GM12878 (cell line): ENCODE measurements around the gene WDFY1. TPM values are rescaled to one million over a fixed set of nuclear protein-coding genes. Genes with fewer than 3 reads are reported as not detected.

ENCODE experiments used
- ATAC-seq: fragments of 200-7000 bp; cut with Tn5 transposase; 3 replicates; pipeline ENCODE4 v1.9.1; 2020; ENCODE audit warnings: mild to moderate bottlenecking, moderate library complexity
- BruUV-seq: library from RNA; stranded (reverse); fragments of 400-500 nt; replicated peaks from 2 replicates; lab custom pipeline; 2021; lab: Mats Ljungman, UMichigan
- CTCF ChIA-PET: fragments of 300-600 bp; sonication (Branson Sonifier 250); formaldehyde crosslinking; extraction: SDS; loops from one replicate; lab custom pipeline; 2021; ENCODE audit warnings: inconsistent platforms; lab: Yijun Ruan, JAX
- POLR2A ChIA-PET: fragments of 350-600 bp; formaldehyde crosslinking; extraction: SDS; loops from one replicate; lab custom pipeline; 2021; ENCODE audit warnings: inconsistent platforms; lab: Charles Lee
- RAD21 ChIA-PET: fragments of 300-600 bp; sonication (Branson Sonifier 250); formaldehyde crosslinking; loops from one replicate; lab custom pipeline; 2023; ENCODE audit warnings: antibody characterized with exemption; ENCODE audit not compliant: unreplicated experiment; lab: Charles Lee
- SMC1A ChIA-PET: fragments of 300-600 bp; sonication (Branson Sonifier 250); formaldehyde crosslinking; loops from one replicate; lab custom pipeline; 2023; ENCODE audit not compliant: unreplicated experiment, uncharacterized antibody; lab: Charles Lee
- DNase-seq: peaks from one replicate; pipeline ENCODE4 v3.0.0-alpha.2; 2011; ENCODE audit warnings: low read depth, low spot score
- FAIRE-seq: peaks from 3 replicates; lab custom pipeline; 2011; peaks lifted over from hg19 to GRCh38; lab: Jason Lieb, UNC
- H2AFZ ChIP-seq: 2 replicates; pipeline ENCODE4 v1.6.0; 2011; ENCODE audit warnings: low read depth, low read length, control low read depth; ENCODE audit not compliant: control insufficient read depth
- H3K27ac ChIP-seq: 2 replicates; pipeline ENCODE4 v1.5.1; 2011; ENCODE audit warnings: control low read depth; ENCODE audit not compliant: control insufficient read depth, insufficient read depth
- H3K27me3 ChIP-seq, 2 experiments: replicated peaks in 1 of 2; 2 replicates each; pipeline versions ENCODE4 v1.6.0 to v1.6.1; 2011; ENCODE audit warnings: low read length in 1 of 2; ENCODE audit not compliant: control insufficient read depth in 2 of 2, insufficient read depth in 2 of 2
- H3K36me3 ChIP-seq, 2 experiments: 2 replicates each; pipeline ENCODE4 v1.5.1; 2011; ENCODE audit warnings: low read length in 1 of 2; ENCODE audit not compliant: control insufficient read depth in 2 of 2, insufficient read depth in 2 of 2
- H3K4me1 ChIP-seq: 2 replicates; pipeline ENCODE4 v1.6.1; 2011; ENCODE audit warnings: mild to moderate bottlenecking, low read length, moderate library complexity, mixed read lengths; ENCODE audit not compliant: control insufficient read depth, insufficient read depth
- H3K4me2 ChIP-seq: 2 replicates; pipeline ENCODE4 v1.6.0; 2011; ENCODE audit warnings: control low read depth; ENCODE audit not compliant: control insufficient read depth, insufficient read depth
- H3K4me3 ChIP-seq: fragments of 200-600 bp; sonication (generic); 2 replicates; pipeline ENCODE4 v1.5.1; 2016
- H3K79me2 ChIP-seq: 2 replicates; pipeline ENCODE4 v1.6.0; 2011; ENCODE audit warnings: low read length; ENCODE audit not compliant: control insufficient read depth, insufficient read depth
- H3K9ac ChIP-seq: 2 replicates; pipeline ENCODE4 v1.8.0; 2011; ENCODE audit warnings: low read length, control low read depth, mixed read lengths; ENCODE audit not compliant: control insufficient read depth, insufficient read depth
- H3K9me3 ChIP-seq: replicated peaks from 3 replicates; pipeline ENCODE4 v1.5.1; 2011; ENCODE audit warnings: mild to moderate bottlenecking, low read length; ENCODE audit not compliant: control insufficient read depth, insufficient read depth
- H4K20me1 ChIP-seq: 2 replicates; pipeline ENCODE4 v1.6.0; 2011; ENCODE audit not compliant: control insufficient read depth, insufficient read depth
- BMI1 ChIP-seq: fragments of 450-650 bp; IDR thresholded peaks from 2 replicates; pipeline ENCODE4 v1.6.1; 2016; ENCODE audit warnings: mild to moderate bottlenecking, moderate library complexity, borderline replicate concordance
- CBFB ChIP-seq: IDR thresholded peaks from 2 replicates; pipeline ENCODE4 v1.6.1; 2016; ENCODE audit warnings: antibody characterized with exemption, low read depth
- E2F8 ChIP-seq: fragments of 450-650 bp; IDR thresholded peaks from 2 replicates; pipeline ENCODE4 v1.6.1; 2018; ENCODE audit warnings: mild to moderate bottlenecking, low read depth, moderate library complexity; ENCODE audit not compliant: partially characterized antibody
- ESRRA ChIP-seq: IDR thresholded peaks from 2 replicates; pipeline ENCODE4 v1.6.1; 2012; ENCODE audit warnings: mild to moderate bottlenecking, low read length, improper control_type of control experiment
- JUND ChIP-seq: IDR thresholded peaks from 2 replicates; pipeline ENCODE4 v1.6.1; 2012; ENCODE audit warnings: low read depth, mild to moderate bottlenecking, low read length, improper control_type of control experiment, moderate library complexity
- MTA2 ChIP-seq: fragments of 450-650 bp; IDR thresholded peaks from 2 replicates; pipeline ENCODE4 v1.6.1; 2016; ENCODE audit warnings: low read depth, mild to moderate bottlenecking, moderate library complexity
- MXI1 ChIP-seq: fragments of 150-350 bp; IDR thresholded peaks from 2 replicates; pipeline ENCODE4 v1.6.1; 2011; ENCODE audit warnings: low read depth, mild to moderate bottlenecking, inconsistent platforms, low read length, improper control_type of control experiment
- NFXL1 ChIP-seq: fragments of 450-650 bp; IDR thresholded peaks from 2 replicates; pipeline ENCODE4 v1.6.1; 2017; ENCODE audit warnings: antibody characterized with exemption, mild to moderate bottlenecking, borderline replicate concordance
- NR2C1 ChIP-seq: fragments of 450-650 bp; IDR thresholded peaks from 2 replicates; pipeline ENCODE4 v1.6.1; 2017; ENCODE audit warnings: antibody characterized with exemption, mild to moderate bottlenecking, moderate library complexity
- NRF1 ChIP-seq: conservative IDR thresholded peaks from 2 replicates; pipeline ENCODE4 v1.6.1; 2011; ENCODE audit warnings: mild to moderate bottlenecking, low read depth, low read length, improper control_type of control experiment
- SIN3A ChIP-seq: IDR thresholded peaks from 2 replicates; pipeline ENCODE4 v1.6.1; 2012; ENCODE audit warnings: low read depth, low read length, improper control_type of control experiment
- SIX5 ChIP-seq: IDR thresholded peaks from 2 replicates; pipeline ENCODE4 v1.6.1; 2011; ENCODE audit warnings: mild to moderate bottlenecking, low read depth, low read length, moderate library complexity; ENCODE audit not compliant: severe bottlenecking
- SUPT20H ChIP-seq: IDR thresholded peaks from 2 replicates; pipeline ENCODE4 v1.6.1; 2011; ENCODE audit warnings: low read depth, mild to moderate bottlenecking, low read length, moderate library complexity, borderline replicate concordance; ENCODE audit not compliant: control insufficient read depth
- ZNF622 ChIP-seq: fragments of 450-650 bp; IDR thresholded peaks from 2 replicates; pipeline ENCODE4 v1.6.1; 2017; ENCODE audit warnings: mild to moderate bottlenecking, inconsistent platforms
- in situ Hi-C: fragments of 300-500 bp; cut with MboI; formaldehyde crosslinking; loops from 9 replicates; pipeline ENCODE4 v1.14.3; 2018; ENCODE audit warnings: mixed read lengths
- intact Hi-C: fragments of 100-400 bp; cut with micrococcal nuclease; formaldehyde crosslinking; loops from one replicate; pipeline ENCODE4 v1.14.2; 2022; ENCODE audit not compliant: unreplicated experiment
- polyA plus RNA-seq, 11 experiments: library from polyadenylated mRNA; depleted of rRNA in 4 of 11; unstranded in 6 of 11; stranded (reverse) in 5 of 11; fragments of >200 nt; fragmentation: Nextera tagmentation in 4 of 11; fragmentation: Illumina TruSeq in 1 of 11; extraction: Ambion mirVana in 4 of 11; extraction: Trizol in 1 of 11; gene quantifications; 1 replicate in 1 of 11; 2 replicates in 10 of 11; pipeline versions ENCODE4 v1.2.1 to v1.2.3, GENCODE V29; 2011 to 2016; ENCODE audit warnings: inconsistent platforms in 2 of 11, missing spikeins in 2 of 11, low read depth in 1 of 11
- total RNA-seq, 4 experiments: library from RNA; depleted of rRNA in 3 of 4; stranded (reverse); fragments of >200 nt in 3 of 4; fragmentation: Illumina TruSeq in 1 of 4; extraction: Trizol in 1 of 4; gene quantifications; 2 replicates each; pipeline versions ENCODE4 v1.2.1 to v1.2.3, GENCODE V29; 2013 to 2021
- TF ChIP-seq, protein P1 (sequence below): fragments of 450-650 bp; formaldehyde crosslinking; IDR thresholded peaks from 2 replicates; pipeline ENCODE4 v1.4.0; 2020; ENCODE audit warnings: mild to moderate bottlenecking, moderate library complexity

The WDFY1 gene
- total and polyA plus RNA-seq, 10 of the 15 experiments (the other 5 are each of a cell fraction or from before 2014, with no cell fraction given) = 2.9 to 28.1 (median 13.1) TPM

DNA sequence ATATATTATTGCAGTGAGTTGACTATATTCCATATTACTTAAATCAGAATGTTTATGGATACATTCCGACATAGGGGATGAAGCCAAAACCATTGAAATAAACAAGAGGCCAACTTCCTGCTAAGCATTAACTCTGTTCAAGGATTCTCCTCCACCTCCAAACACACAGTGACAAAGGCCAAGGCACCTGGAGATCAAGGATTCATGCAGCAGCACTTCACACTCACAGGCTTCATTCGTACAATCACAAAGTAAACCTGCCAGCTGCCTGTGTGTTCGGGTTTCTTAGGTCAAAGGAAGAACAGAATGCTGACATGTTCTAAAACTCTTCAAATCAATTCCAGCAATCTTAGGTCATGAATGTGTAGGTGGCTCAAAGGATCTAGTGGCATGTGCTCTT, 22.8 kb downstream of the WDFY1 start (continued):
- TF ChIP-seq, protein P1, sequence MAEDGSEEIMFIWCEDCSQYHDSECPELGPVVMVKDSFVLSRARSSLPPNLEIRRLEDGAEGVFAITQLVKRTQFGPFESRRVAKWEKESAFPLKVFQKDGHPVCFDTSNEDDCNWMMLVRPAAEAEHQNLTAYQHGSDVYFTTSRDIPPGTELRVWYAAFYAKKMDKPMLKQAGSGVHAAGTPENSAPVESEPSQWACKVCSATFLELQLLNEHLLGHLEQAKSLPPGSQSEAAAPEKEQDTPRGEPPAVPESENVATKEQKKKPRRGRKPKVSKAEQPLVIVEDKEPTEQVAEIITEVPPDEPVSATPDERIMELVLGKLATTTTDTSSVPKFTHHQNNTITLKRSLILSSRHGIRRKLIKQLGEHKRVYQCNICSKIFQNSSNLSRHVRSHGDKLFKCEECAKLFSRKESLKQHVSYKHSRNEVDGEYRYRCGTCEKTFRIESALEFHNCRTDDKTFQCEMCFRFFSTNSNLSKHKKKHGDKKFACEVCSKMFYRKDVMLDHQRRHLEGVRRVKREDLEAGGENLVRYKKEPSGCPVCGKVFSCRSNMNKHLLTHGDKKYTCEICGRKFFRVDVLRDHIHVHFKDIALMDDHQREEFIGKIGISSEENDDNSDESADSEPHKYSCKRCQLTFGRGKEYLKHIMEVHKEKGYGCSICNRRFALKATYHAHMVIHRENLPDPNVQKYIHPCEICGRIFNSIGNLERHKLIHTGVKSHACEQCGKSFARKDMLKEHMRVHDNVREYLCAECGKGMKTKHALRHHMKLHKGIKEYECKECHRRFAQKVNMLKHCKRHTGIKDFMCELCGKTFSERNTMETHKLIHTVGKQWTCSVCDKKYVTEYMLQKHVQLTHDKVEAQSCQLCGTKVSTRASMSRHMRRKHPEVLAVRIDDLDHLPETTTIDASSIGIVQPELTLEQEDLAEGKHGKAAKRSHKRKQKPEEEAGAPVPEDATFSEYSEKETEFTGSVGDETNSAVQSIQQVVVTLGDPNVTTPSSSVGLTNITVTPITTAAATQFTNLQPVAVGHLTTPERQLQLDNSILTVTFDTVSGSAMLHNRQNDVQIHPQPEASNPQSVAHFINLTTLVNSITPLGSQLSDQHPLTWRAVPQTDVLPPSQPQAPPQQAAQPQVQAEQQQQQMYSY (CRISPR knock-in tag) = no peak
- TF ChIP-seq NR2C1 (no peak), SUPT20H (no peak), MXI1 (no peak), ZNF622 (no peak), MTA2 (no peak), ESRRA (no peak), NRF1 (no peak)

DNA sequence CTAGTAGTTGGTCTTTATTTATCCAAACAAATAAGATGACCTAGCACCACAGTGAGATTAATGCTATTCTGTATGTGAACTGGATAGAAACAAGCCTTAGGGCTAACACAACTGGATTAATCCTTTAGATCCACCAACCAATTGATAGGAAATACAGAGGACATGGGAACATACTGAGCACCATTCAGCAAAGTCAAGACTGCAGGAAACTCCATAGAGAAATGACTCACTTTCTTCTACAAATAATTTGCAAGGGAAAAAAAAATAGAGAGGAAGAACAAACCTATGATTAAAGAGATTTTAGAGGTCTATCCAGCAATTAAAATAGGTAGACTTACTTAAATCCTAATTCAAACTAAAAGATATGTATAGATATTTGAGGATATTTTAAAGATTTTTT, 23.9 kb downstream of the WDFY1 start:
- intact Hi-C loops = no loop called here
- ATAC-seq (no peak), DNase-seq (no peak), FAIRE-seq (no peak)
- Histone ChIP-seq H3K27ac (no peak overlapping the region), H4K20me1 (peaks cover 3% of the 10 kb centered on the region; the same call in 1 of the 2 replicates), H3K79me2 (peaks cover 4% of the 10 kb centered on the region), H3K27me3 (no peaks in the 10 kb centered on the region), H3K9ac (no peak overlapping the region), H3K4me1 (no peaks in the 10 kb centered on the region), H2AFZ (no peak overlapping the region), H3K4me3 (no peak overlapping the region), H3K36me3 (peaks cover 0 to 7% of the 10 kb centered on the region in 2 experiments; a peak in 2 of 4 replicates), H3K4me2 (no peak overlapping the region), H3K9me3 (peaks cover 2% of the 10 kb centered on the region; the same call in 1 of the 3 replicates)
- RAD21 ChIA-PET = no interaction called here
- SMC1A ChIA-PET = no interaction called here
- POLR2A ChIA-PET = no interaction called here
- no TSS peak for BruUV-seq
- in situ Hi-C loops = no loop called here
- CTCF ChIA-PET = no interaction called here
- TF ChIP-seq NFXL1 (no peak), SIX5 (no peak), CBFB (no peak), BMI1 (no peak), JUND (no peak), E2F8 (no peak), SIN3A (no peak)
